H1 (cell line): ENCODE results near the gene TRIM67. TPM values are rescaled to one million over a fixed set of nuclear protein-coding genes. Genes with fewer than 3 reads are reported as not detected.

Experiments
- CTCF ChIA-PET: fragments of 300-600 bp; sonication (Branson Sonifier 250); formaldehyde crosslinking; loops from one replicate; lab custom pipeline; 2021; ENCODE audit not compliant: partially characterized antibody; lab: Charles Lee
- POLR2A ChIA-PET: fragments of 300-600 bp; sonication (Branson Sonifier 250); formaldehyde crosslinking; loops from one replicate; lab custom pipeline; 2021; ENCODE audit warnings: inconsistent platforms; ENCODE audit not compliant: partially characterized antibody; lab: Charles Lee
- DNase-seq, 2 experiments: peaks; one replicate each; pipeline versions ENCODE4 v3.0.0 to v3.0.0-alpha.2; 2010 to 2022; ENCODE audit warnings: low spot score in 2 of 2, low read depth in 1 of 2, mixed read lengths in 1 of 2
- FAIRE-seq: peaks from 2 replicates; lab custom pipeline; 2011; peaks lifted over from hg19 to GRCh38; lab: Jason Lieb, UNC
- H2AFZ ChIP-seq: 2 replicates; pipeline ENCODE4 v1.8.1; 2012; ENCODE audit warnings: low read length, inconsistent platforms
- H2AK5ac ChIP-seq: 2 replicates; pipeline ENCODE4 v1.6.1; 2013; ENCODE audit warnings: low read depth, low read length
- H2BK120ac ChIP-seq: replicated peaks from 2 replicates; pipeline ENCODE3; 2013; ENCODE audit warnings: low read depth, low read length, inconsistent platforms
- H2BK12ac ChIP-seq: 2 replicates; pipeline ENCODE4 v1.6.1; 2013; ENCODE audit warnings: low read depth, low read length
- H2BK15ac ChIP-seq: 2 replicates; pipeline ENCODE4 v1.6.1; 2013; ENCODE audit warnings: low read length
- H2BK20ac ChIP-seq: 2 replicates; pipeline ENCODE4 v1.6.1; 2013; ENCODE audit warnings: low read length
- H2BK5ac ChIP-seq: 2 replicates; pipeline ENCODE4 v1.6.1; 2013; ENCODE audit warnings: low read depth, low read length
- H3K14ac ChIP-seq: 2 replicates; pipeline ENCODE4 v1.6.1; 2013; ENCODE audit warnings: inconsistent platforms; ENCODE audit not compliant: insufficient read length
- H3K18ac ChIP-seq: 2 replicates; pipeline ENCODE4 v1.6.1; 2013; ENCODE audit warnings: low read length; ENCODE audit errors: extremely low read depth
- H3K23ac ChIP-seq: 2 replicates; pipeline ENCODE4 v1.6.1; 2013; ENCODE audit warnings: inconsistent platforms; ENCODE audit not compliant: insufficient read length
- H3K23me2 ChIP-seq: 2 replicates; pipeline ENCODE4 v1.6.1; 2013; ENCODE audit warnings: low read depth, low read length
- H3K27ac ChIP-seq: 2 replicates; pipeline ENCODE4 v1.6.1; 2011; ENCODE audit warnings: low read depth, low read length, inconsistent platforms
- H3K27me3 ChIP-seq, 4 experiments: replicated peaks in 1 of 4; 1 replicate in 1 of 4; 2 replicates in 3 of 4; pipeline versions ENCODE4 v1.6.1 to v1.8.1; 2011 to 2013; ENCODE audit warnings: low read length in 3 of 4, mild to moderate bottlenecking in 3 of 4, inconsistent platforms in 2 of 4, mixed read lengths in 2 of 4, moderate library complexity in 1 of 4; ENCODE audit not compliant: control insufficient read depth in 3 of 4, insufficient read depth in 3 of 4; ENCODE audit errors: extremely low read depth in 1 of 4
- H3K36me3 ChIP-seq, 4 experiments: 2 replicates each; pipeline versions ENCODE4 v1.6.1 to v1.8.1; 2011 to 2013; ENCODE audit warnings: mild to moderate bottlenecking in 4 of 4, low read length in 3 of 4, moderate library complexity in 2 of 4, control low read depth in 1 of 4, inconsistent platforms in 1 of 4; ENCODE audit not compliant: insufficient read depth in 4 of 4, control insufficient read depth in 2 of 4
- H3K4ac ChIP-seq: replicated peaks from 2 replicates; pipeline ENCODE3; 2013; ENCODE audit warnings: low read length, low read depth, mixed read lengths, inconsistent platforms; ENCODE audit not compliant: insufficient read length
- H3K4me1 ChIP-seq, 4 experiments: replicated peaks in 1 of 4; 1 replicate in 1 of 4; 2 replicates in 3 of 4; pipeline versions ENCODE4 v1.6.1 to v1.8.1; 2011 to 2013; ENCODE audit warnings: low read length in 3 of 4, inconsistent platforms in 2 of 4, mixed read lengths in 1 of 4; ENCODE audit not compliant: insufficient read depth in 4 of 4, control insufficient read depth in 3 of 4
- H3K4me2 ChIP-seq, 2 experiments: 2 replicates each; pipeline versions ENCODE4 v1.6.1 to v1.8.1; 2011 to 2013; ENCODE audit warnings: low read depth in 2 of 2, low read length in 2 of 2, control low read depth in 1 of 2, inconsistent platforms in 1 of 2, mild to moderate bottlenecking in 1 of 2; ENCODE audit not compliant: insufficient read depth in 1 of 2
- H3K4me3 ChIP-seq, 4 experiments: fragments of 200-600, 300-600 bp in 1 of 4; sonication (generic), shearing (Covaris generic), sonication (Bioruptor Twin) in 1 of 4; 2 replicates each; pipeline versions ENCODE4 v1.5.1 to v1.8.1; 2011 to 2016; ENCODE audit warnings: low read length in 4 of 4, low read depth in 3 of 4, control low read depth in 2 of 4, inconsistent platforms in 2 of 4, mild to moderate bottlenecking in 2 of 4, mixed read lengths in 1 of 4, moderate library complexity in 1 of 4; ENCODE audit not compliant: insufficient read depth in 2 of 4; ENCODE audit errors: extremely low read depth in 1 of 4
- H3K56ac ChIP-seq: replicated peaks from 2 replicates; pipeline ENCODE3; 2013; ENCODE audit warnings: low read depth, mild to moderate bottlenecking, mixed read lengths, low read length, inconsistent platforms; ENCODE audit not compliant: insufficient read length
- H3K79me1 ChIP-seq: 2 replicates; pipeline ENCODE4 v1.6.1; 2013; ENCODE audit warnings: low read depth, low read length, control low read depth
- H3K79me2 ChIP-seq, 2 experiments: 2 replicates each; pipeline versions ENCODE4 v1.6.1 to v1.8.1; 2012 to 2013; ENCODE audit warnings: low read length in 2 of 2, mild to moderate bottlenecking in 2 of 2, inconsistent platforms in 1 of 2; ENCODE audit not compliant: insufficient read depth in 2 of 2, control insufficient read depth in 1 of 2
- H3K9ac ChIP-seq, 4 experiments: replicated peaks in 1 of 4; 1 replicate in 1 of 4; 2 replicates in 3 of 4; pipeline versions ENCODE4 v1.6.1 to v1.8.1; 2011 to 2013; ENCODE audit warnings: low read depth in 3 of 4, low read length in 3 of 4, control low read depth in 2 of 4, mild to moderate bottlenecking in 2 of 4, moderate library complexity in 2 of 4, inconsistent platforms in 1 of 4; ENCODE audit errors: extremely low read depth in 1 of 4
- H3K9me3 ChIP-seq, 2 experiments: 2 replicates each; pipeline versions ENCODE4 v1.6.1 to v1.8.1; 2012 to 2013; ENCODE audit warnings: mild to moderate bottlenecking in 2 of 2, moderate library complexity in 2 of 2, control low read depth in 1 of 2, inconsistent platforms in 1 of 2, low read depth in 1 of 2, low read length in 1 of 2, mixed read lengths in 1 of 2; ENCODE audit not compliant: insufficient read depth in 2 of 2
- H4K20me1 ChIP-seq, 2 experiments: replicated peaks in 1 of 2; 2 replicates each; pipeline versions ENCODE3 to v1.8.1; 2011 to 2013; ENCODE audit warnings: inconsistent platforms in 2 of 2, low read length in 2 of 2, mild to moderate bottlenecking in 1 of 2; ENCODE audit not compliant: insufficient read depth in 2 of 2, control insufficient read depth in 1 of 2
- H4K5ac ChIP-seq: 2 replicates; pipeline ENCODE4 v1.6.1; 2013; ENCODE audit warnings: low read length, low read depth, mixed read lengths, inconsistent platforms; ENCODE audit not compliant: insufficient read length
- H4K8ac ChIP-seq: 2 replicates; pipeline ENCODE4 v1.8.0; 2013; ENCODE audit warnings: mild to moderate bottlenecking, moderate library complexity, low read length, inconsistent platforms; ENCODE audit not compliant: insufficient read depth; ENCODE audit errors: extremely low read depth
- H4K91ac ChIP-seq: replicated peaks from 2 replicates; pipeline ENCODE3; 2013; ENCODE audit warnings: low read length, mixed read lengths, inconsistent platforms; ENCODE audit not compliant: insufficient read length
- BCL11A ChIP-seq, 2 experiments: IDR thresholded peaks; one replicate each; pipeline ENCODE4 v1.6.1; 2011; ENCODE audit warnings: low read depth in 2 of 2, low read length in 2 of 2, mild to moderate bottlenecking in 2 of 2
- POLR2AphosphoS5 ChIP-seq: IDR thresholded peaks from 2 replicates; pipeline ENCODE4 v1.6.1; 2011; ENCODE audit warnings: low read depth, low read length
- whole genome bisulfite sequencing, 2 experiments: shearing (Covaris generic) in 1 of 2; methylation state at CpG; one replicate each; pipeline versions ENCODE4 v1.1.6 to v1.1.7; 2013 to 2015; ENCODE audit warnings: low lambda C conversion rate in 2 of 2, mixed read lengths in 2 of 2, inconsistent platforms in 1 of 2, low coverage in 1 of 2, missing lambda C conversion rate in 1 of 2; ENCODE audit not compliant: insufficient replicate concordance in 2 of 2, insufficient coverage in 1 of 2, insufficient read length in 1 of 2; ENCODE audit errors: extremely low coverage in 1 of 2, missing lambda C conversion rate in 1 of 2; 5-methylcytosine and 5-hydroxymethylcytosine counted together
- polyA plus RNA-seq, 7 experiments: library from polyadenylated mRNA; depleted of rRNA in 3 of 7; stranded (reverse) in 5 of 7; unstranded in 2 of 7; fragments of >200 nt in 5 of 7; fragments of 200-250 nt in 2 of 7; gene quantifications; 1 replicate in 5 of 7; 2 replicates in 1 of 7; 4 replicates in 1 of 7; pipeline versions ENCODE4 v1.2.1 to v1.2.3, GENCODE V29; 2011 to 2013; ENCODE audit warnings: missing spikeins in 2 of 7, mixed read lengths in 2 of 7
- total RNA-seq: library from RNA; stranded (reverse); fragmentation: NEBNext Ultra II Directional; extraction: Animal tissue kit (Norgen Biotek cat#: 25700); gene quantifications from 2 replicates; pipeline ENCODE4 v1.2.1, GENCODE V29; 2021

Gene TRIM67
- total and polyA plus RNA-seq, 2 of the 8 experiments (the other 6 are each of a cell fraction or from before 2014, with no cell fraction given): under 0.01 TPM; not detected in 1

- Histone ChIP-seq H3K27ac (no peak overlapping the region), H4K8ac (no peak overlapping the region), H2BK5ac (no peak overlapping the region), H4K5ac (no peak overlapping the region), H4K20me1 (peaks cover 3 to 12% of the 10 kb centered on the region in 2 experiments), H2BK20ac (no peak overlapping the region), H4K91ac (no peak overlapping the region), H2AFZ (no peak overlapping the region), H3K4me2 (no peak overlapping the region), H3K56ac (no peak overlapping the region), H3K36me3 (peaks cover 0 to 11% (median 0%) of the 10 kb centered on the region in 4 experiments; a peak in 1 of 8 replicates), H3K23me2 (peaks cover 13% of the 10 kb centered on the region; the same call in 1 of the 2 replicates), H3K9ac (no peak overlapping the region), H3K18ac (no peak overlapping the region), H3K4ac (no peak overlapping the region), H2AK5ac (no peak overlapping the region), H3K23ac (no peak overlapping the region), H3K4me3 (no peak overlapping the region), H3K79me1 (no peaks in the 10 kb centered on the region), H3K9me3 (peaks cover 0 to 10% of the 10 kb centered on the region in 2 experiments; a peak in 2 of 4 replicates), H3K79me2 (no peaks in the 10 kb centered on the region), H3K27me3 (peaks cover 48 to 76% (median 64%) of the 10 kb centered on the region in 4 experiments), H2BK120ac (no peak overlapping the region), H2BK12ac (no peak overlapping the region), H2BK15ac (no peak overlapping the region), H3K14ac (no peak overlapping the region), H3K4me1 (peaks cover 0 to 8% (median 3%) of the 10 kb centered on the region in 4 experiments; a peak in 4 of 7 replicates)
- WGBS, 2 experiments: 78% methylated on average over 20 of the region's 23 CpGs; no CpG with 5 or more reads in 1 of the 2 experiments
- ChIA-PET CTCF (interaction anchor here (1.2 kb wide), 1 partner anchor 35 kb away, joined by 3 read pairs; no protein-coding TSS in a partner anchor), POLR2A (no interaction called here)
- TF ChIP-seq POLR2AphosphoS5 (no peak), BCL11A (IDR thresholded peaks at IDR 0.05; ENCODE audit: low read depth in 2 of 2, low read length in 2 of 2) (no peak)
- DNase-seq (no peak), FAIRE-seq (no peak)
Measured at GRCh38 chr1:231163830-231164427, 2.1 kb downstream of the TRIM67 start.
